ENCODE data around the gene SYCP2L.
A peak's percentile ranks its signal among the peaks of the same experiment; 100 is the strongest.
"Not testable (repeated sequence)": the region's sequence is repeated elsewhere in the genome, so short reads cannot be mapped to it uniquely, and the experiment has no call there.

SYCP2L gene

DNA sequence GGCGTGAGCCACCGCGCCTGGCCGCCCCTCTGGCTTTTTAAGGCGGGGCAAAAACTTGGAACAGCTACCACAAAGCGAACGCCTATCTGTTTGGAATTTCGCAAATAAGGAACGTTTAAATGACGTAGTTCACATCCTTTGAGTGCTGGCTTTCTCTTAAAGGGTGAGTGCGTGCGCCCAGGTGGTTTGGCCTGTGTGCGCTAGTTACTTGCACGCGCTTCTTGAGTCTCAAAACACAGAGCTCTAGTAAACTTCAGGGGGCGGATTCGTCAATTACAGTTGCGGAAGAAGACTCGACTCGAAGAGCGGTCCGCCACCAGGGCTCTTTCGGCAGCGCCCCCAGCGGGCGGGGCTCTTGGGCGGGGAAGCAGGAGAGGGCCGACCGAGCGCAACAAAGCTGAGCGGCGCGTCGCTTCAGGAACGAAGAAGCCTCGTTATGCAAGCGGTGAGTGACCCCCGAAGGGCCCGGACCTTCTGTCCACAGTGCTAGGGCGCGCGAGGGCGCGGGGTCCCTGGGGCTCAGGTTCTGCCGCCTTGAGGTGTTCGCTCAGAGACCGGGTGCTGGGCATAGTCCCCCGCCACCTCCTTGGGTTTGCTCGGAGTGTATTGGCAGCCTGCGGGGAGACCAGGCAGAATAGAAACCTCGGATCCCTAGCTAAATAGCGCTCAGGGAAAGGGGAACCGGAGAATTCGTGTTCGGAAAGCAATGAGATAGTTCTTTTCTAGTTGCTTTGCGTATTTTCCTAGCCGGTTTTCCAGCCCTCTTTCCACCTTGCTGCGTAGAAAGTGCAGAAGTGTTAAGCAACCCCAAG, at the start of gene SYCP2L:
Gene SYCP2L, plus strand, starts transcription at position 362 of the 812 bp plus-strand sequence. Its CDS starts 75 bp downstream, at position 437.
- no peak for DNase-seq

- DNase-seq = no peak
These were observed 49.2 kb upstream of the SYCP2L start for GRCh38 chr6:10837622-10837994.

GRCh38 chr6:10837995-10838793, 48.7 kb upstream of the SYCP2L start, which contains the start of gene MAK:
Gene MAK (minus strand): TSS chr6:10838539. CDS start chr6:10830648, 7,891 bp downstream.
- DNase-seq = peak; percentile 61 to 88

DNA sequence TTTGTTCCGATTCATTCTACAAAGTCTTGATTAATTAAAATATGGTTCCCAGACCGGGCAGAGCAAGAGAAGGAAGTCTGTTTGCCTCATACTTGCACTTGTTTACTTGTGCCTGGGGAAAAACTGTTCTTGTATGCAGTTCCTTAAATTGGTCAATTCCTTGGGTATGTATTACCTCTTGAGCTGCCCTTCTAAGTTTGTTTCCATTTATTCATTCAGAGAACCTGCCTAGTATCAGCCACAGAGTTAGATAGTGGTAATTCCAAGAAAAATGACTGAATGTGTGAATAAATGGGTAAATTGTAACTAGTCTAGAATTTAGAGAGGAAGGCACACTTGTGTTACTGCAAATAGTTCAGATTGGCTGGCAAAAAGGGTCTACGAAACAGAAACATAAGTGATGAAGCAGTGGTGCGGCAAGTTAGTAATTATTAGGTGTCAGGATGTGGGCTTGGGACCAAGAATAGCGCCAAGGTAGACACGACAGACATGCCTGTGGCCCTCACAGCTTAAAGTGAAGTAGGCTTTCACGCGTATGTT, 48.0 kb upstream of the SYCP2L start:
- no peak for DNase-seq

DNA sequence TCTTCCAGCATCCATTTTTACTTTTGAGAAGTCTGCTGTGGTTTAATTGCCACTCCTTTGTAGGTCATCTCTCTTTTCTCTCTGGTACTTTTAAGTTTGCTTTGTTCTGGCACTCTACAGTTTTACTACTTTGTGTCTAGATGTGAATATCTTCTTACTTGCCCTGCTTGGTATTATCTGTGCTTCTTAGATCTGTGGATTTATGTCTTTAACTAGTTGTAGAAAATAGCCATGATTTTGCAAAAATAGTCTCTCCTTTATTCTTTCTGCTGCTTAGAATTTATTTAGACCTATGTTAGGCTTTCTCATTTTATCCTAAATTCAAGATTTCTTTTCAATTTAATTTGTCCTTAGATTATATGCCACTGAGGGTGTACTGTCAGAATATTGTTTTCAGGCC, 43.3 kb upstream of the SYCP2L start:
- no peak for DNase-seq

DNA sequence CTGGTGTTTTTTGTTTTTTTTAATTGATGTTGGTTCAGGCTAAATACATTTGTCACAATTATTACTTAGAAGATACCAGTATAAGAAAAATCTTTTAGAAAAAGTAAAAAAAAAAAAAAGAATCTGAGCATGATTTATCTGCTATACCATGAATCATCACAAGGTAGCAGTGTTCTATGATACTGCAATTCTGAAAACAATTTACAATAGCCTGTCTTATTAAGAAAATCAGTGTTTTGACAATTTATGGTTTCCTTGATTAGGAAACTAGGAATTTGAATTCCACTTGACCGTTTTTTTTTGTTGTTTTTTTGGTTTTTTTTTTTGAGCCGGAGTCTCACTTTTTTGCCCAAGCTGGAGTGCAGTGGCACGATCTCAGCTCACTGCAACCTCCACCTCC, 39.2 kb upstream of the SYCP2L start:
- DNase-seq = no peak

DNA sequence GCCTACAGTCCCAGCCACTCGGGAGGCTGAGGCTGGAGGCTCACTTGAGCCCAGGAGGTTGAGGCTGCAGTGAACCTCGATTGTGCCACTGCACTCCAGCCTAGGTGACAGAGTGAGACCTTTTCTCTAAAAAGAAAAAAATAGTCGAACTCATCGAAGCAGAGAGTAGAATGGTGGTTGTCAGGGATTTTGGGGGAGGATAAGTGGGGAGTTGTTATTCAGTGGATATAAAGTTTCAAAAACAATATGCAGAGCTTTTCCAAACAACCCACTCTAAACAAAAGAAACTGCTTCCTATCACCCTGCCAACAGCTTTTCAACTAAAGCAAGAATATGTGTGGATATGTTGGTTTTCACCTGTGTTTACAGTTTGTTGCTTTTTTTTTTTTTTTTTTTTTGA, 37.0 kb upstream of the SYCP2L start:
- DNase-seq = no peak

- DNase-seq = no peak
These were observed 36.1 kb upstream of the SYCP2L start for GRCh38 chr6:10850728-10851127.

DNA sequence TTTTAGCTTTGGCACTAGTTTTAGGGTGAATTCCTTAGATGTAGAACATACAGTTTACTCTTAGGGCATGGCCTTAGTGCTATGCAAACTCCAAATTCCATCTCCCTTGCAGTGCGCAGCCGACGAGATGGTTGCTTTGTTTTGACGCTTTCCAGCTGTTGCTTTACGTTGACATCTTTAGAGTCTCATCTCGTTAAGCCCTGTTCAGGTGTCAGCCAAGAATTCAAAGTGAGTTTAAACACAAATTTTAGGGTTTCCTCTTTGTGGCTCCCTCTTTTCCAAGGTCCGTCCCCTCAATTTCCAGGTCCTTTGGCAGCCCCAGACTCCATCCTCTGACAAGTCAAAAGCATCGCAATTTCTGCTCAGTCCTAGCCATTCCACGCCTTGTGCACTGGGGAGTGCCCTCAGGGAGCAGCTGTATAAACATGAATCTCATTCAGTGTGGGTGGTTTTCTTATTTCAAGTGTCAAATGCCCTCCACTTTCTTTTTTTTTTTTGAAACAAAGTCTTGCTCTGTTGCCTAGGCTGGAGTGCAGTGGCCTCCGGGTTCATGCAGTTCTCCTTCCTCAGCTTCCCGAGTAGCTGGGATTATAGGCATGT, 34.4 kb upstream of the SYCP2L start:
- peak in 1 of 2 experiments; percentile 15 for DNase-seq

DNA sequence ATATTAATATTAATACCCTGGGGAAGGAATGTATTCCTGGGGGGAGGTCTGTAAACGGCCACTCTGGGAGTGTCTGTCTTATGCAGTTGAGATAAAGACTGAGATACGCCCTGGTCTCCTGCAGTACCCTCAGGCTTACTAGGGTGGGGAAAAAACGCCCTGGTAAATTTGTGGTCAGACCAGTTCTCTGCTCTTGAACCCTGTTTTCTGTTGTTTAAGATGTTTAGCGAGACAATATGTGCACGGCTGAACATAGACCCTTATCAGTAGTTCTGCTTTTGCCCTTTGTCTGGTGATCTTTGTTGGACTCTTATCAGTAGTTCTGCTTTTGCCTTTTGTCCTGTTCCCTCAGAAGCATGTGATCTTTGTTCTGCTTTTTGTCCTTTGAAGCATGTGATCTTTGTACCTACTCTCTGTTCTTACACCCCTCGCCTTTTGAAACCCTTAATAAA, 33.0 kb upstream of the SYCP2L start:
- not testable (repeated sequence) for DNase-seq

DNA sequence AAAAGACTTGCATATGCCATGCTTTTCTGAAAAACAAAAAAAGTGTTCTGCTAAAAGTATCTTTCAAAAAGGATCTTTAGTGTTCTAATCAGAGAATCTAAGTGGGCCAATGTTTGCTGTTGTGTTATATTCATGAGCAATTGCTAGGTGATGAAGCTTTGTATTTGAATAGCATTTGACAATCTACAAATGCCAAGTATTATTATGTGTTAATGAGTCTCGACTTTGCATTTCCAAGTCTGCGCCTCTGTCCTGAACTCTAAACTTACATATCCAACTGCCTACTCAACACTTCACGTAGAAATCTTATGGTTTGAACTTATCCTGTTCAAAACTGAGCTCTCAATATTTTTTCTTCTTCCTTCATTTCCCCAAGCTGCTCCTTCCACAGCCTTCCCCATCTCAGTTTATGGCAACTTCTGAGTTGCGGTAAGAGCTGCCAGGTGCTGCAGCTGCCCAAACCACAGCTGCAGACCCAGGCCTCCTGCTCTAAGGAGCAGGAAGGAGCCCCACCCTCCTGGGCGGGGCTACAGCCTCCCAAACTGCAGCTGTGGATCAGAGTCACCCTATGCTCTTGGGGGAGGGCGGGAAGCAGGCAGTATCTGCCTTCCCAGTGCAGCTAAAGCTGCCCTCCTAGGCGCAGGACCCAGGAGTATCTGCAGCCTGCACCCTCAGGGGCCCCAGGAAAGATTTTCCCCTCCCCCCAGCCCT, 31.8 kb upstream of the SYCP2L start:
- DNase-seq = no peak

DNA sequence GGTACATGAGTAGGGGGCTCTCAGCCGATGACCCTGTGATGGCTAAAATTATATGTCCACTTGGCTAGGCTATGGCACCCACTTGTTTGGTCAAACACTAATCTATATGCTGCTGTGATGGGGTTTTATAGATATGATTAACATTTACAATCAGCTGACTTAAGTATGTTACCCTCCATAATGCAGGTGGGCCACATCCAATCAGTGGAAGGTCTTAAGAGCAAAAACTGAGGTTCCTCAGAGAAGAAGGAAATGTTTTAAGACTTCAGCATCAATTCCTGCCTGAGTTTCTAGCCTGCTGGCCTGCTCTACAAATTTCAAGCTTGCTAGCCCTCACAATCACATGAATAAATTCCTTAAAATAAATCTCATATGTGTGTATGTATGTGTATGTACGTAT, 29.6 kb upstream of the SYCP2L start:
- no peak for DNase-seq

- no peak for DNase-seq
These were observed 25.8 kb upstream of the SYCP2L start for GRCh38 chr6:10861086-10861485.

GRCh38 chr6:10862361-10862760, 24.5 kb upstream of the SYCP2L start:
- peak; percentile 7 to 57 for DNase-seq

- DNase-seq = not testable (repeated sequence)
These were observed 23.8 kb upstream of the SYCP2L start for GRCh38 chr6:10863031-10863430.

DNA sequence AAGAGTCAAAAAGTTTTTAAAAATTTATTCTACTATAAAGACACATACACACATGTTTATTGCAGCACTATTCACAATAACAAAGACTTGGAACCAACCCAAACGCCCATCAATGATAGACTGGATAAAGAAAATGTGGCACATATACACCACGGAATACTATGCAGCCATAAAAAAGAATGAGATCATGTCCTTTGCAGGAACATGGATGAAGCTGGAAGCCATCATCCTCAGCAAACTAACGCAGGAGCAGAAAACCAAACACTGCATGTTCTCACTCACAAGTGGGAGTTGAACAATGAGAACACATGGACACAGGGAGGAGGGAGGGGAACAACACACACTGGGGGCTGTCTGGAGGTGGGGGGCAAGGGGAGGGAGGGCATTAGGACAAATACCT, 20.1 kb upstream of the SYCP2L start:
- not testable (repeated sequence) for DNase-seq

DNA sequence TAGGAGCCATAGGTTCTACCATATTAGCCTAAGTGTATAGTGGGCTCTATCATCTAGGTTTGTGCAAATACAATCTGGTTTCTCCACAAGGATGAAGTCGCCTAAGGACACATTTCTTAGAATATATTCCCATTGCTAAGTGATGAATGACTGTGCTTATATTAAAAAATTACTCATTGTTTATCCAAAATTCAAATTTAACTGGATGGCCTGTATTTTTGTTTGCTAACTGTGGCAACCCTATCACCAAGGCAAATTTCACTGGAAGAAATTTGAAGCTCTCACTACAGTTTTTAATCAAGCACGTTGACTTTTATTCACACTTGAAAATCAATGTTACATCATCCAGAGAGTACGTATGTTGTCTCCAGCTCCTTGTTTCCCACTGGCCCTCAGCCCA, 18.9 kb upstream of the SYCP2L start:
- DNase-seq = no peak

DNA sequence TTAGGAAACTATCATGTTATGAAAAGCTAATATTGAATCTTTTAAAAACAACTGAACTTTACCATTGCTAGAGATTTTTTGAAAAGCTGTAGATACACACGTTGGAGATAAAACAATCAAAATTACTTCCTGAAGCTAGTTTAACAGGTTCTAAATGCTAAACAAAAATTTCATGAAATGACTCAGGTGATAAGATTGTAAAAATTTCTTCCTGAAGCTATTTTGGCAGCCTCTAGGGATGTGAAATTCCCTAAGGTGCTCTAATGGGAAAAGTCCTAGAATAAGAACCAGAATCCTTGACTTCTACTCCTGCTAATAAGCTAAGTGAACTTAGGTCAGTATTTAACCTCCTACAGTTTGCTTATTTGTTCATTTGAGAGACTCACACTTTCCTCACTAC, 13.5 kb upstream of the SYCP2L start:
- DNase-seq = no peak

DNA sequence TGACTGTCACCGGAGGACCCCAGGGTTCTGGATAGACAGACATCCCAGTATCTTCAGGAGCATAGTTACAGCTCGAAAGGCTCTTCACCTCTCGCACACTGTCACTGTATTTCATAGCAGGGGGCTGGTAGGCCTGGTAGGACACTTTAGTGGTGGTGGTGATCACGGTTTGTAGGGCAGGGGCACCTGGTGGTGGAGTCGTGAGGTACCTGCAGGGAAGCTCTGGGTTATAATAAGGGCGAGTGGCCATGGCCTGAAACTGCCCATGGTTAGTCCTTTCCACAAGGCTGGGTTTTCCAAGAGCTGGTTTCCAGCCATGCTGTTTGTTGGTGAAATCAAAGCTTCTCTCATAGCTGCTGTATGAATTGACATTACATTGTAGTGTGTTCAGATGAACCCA, 12.6 kb upstream of the SYCP2L start:
- no peak for DNase-seq

DNA sequence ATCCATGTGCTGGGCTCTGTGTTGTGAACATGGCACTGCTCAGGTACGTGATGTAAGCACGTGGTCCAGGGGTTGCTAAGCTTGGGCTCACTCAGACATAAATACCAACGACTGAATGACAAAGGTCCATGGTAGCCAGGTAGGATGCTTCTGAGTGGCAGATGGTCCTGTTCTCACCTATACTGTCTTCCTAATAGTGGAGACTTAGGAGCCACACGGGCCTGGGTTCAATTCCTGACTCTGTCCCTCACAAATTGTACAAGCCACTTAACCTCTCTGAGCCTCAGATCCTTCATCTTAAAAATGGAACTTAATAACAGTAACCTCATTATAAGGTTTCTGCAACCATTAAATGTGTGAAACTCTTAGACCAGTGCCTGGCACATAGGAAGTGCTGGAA, 11.8 kb upstream of the SYCP2L start:
- DNase-seq = no peak

GRCh38 chr6:10877012-10877411, 9.8 kb upstream of the SYCP2L start:
- no peak for DNase-seq

- DNase-seq = no peak
These were observed 9.0 kb upstream of the SYCP2L start for GRCh38 chr6:10877871-10878270.

DNA sequence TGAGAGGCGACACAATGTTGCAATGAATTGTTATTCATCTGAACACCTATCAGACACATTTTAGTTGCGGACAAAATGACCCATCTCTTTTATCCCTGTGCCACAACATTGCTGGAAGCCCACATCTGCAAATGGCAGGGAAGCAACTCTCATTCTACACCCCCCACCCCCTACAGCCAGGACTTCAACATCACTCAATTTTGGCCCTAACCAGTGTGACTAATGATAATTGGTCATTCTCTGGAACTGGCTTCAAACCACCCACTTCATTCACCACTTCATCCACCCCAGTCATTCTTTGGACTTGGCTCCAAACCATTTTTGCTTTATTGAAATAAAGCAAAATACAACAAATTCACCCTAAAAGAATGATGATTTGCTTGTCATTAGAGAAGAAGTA, 6.5 kb upstream of the SYCP2L start:
- no peak for DNase-seq
